Activated naive CD8-positive, alpha-beta T cell treated with anti-CD3 and anti-CD28 coated beads, Interleukin-2, amount 50 U/mL, for 16 hours (primary cell): ENCODE measurements around the gene CCDC201.
"Not testable (repeated sequence)": the region's sequence is repeated elsewhere in the genome, so short reads cannot be mapped to it uniquely, and the experiment has no call there.

Experiments
- DNase-seq: peaks from one replicate; pipeline ENCODE4 v3.0.0-alpha.2; 2020; ENCODE audit warnings: low read depth, low spot score

Gene CCDC201

DNA sequence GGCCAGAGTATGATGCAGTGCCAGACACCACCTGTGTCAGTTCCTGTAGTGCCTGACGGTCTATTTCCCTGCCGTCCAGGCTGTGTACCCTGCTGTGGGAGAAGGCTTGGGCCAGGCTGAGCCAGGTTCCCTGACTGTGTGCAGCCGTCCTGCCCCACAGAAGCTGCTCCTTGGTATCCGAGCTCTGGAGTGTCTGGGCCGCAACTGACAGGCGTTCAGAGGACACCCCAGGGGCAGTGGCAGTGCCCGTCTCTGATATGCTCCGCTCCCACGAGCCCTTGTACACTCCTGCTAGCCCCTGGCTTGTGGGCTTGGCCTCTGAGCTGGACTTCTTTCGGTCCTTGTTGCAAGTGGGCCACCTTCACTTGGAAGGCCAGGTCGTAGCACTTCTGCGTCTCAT, 55.0 kb downstream of the CCDC201 start:
- DNase-seq, result not testable (repeated sequence)

DNA sequence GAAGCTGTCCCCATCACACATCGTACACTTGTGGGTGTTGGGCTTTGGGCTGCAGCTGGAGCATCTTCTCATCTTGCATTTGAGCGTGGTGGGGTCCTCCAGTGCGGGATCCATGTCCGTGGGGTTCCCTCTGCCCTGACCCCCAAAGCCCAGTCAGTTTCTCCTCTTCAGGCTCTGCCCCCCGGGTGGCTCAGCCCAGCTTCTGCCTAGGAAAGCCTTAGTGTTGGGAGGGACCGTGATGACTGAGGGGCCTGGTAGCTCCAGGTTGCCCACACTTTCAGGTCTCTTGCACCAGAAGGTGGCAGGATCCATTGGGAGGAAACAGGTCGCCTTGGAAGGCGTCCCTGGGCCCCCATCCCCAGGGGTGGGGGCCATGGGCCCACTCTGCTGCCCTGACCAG, 55.9 kb downstream of the CCDC201 start:
- DNase-seq, result not testable (repeated sequence)

DNA sequence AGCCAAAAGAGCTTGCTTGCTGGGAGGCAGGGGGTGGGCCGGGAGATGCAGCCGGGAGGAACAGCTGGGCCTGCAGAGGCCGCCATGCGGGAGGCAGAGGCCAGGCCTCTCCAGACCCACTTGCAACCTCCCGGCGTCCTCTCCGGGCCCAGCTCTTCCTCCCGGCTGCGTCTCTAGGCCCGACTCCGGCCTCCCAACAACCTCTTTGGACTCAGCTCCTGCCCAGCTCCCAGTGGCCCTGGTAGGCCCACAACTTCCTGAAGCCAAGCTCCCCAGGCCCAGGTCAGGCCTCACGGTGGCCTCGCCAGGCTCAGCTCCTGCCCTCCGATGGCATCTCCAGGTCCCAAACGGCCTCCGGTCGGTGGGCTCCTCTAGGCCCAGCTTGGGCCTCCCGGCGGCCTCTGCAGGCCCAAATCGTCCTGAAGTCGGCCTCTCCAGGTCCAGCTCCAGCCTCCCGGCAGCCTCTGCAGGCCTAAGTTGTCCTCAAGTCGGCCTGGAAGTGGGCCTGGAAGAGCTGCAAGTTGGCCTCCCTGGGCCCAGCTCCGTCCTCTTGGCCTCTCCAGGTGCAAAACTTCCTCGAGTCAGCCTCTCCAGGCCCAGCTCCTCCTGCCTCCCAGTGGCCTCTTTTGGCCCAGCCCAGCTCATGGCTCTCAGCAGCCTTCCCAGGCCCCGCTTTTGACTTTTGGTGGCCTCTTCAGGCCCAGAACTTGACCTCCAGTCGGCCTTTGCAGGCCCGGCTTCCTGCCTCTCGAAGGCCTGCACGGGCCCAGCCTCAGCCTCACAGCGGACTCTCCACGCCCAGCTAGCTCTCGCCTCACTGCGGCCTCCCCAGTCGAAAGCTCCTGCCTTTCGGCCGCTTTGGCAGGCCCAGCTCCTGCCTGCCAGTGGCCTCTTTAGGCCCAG, 58.4 kb downstream of the CCDC201 start:
- DNase-seq, result not testable (repeated sequence)

DNA sequence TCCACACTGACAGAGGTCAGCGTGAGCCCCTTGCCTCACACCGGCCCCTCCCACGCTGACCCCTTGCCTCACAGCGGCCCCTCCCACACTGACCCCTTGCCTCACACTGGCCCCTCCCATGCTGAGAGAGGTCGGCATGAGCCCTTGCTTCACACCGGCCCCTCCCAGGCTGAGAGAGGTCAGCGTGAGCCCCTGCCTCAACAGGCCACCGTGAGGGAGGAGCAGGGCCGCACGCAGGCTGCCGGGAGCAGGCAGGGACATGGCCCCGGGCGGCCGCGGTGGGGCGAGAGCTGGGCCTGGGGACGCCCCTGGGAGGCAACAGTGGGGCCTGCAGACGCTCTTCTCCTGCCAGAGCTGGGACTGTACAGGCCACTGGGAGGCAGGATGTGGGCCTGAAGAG, 59.1 kb downstream of the CCDC201 start:
- not testable (repeated sequence) for DNase-seq

DNA sequence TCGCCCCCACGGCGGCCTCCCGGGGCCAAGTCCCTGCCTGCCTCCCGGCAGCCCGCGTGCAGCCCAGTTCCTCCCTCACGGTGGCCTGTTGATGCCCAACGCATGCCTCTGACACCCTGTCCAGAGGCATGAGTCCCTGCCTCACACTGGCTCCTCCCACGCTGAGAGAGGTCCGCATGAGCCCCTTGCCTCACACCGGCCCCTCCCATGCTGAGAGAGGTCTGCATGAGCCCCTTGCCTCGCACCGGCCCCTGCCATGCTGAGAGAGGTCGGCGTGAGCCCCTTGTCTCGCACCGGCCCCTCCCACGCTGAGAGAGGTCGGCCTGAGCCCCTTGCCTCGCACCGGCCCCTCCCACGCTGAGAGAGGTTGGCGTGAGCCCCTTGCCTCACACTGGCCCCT, 59.9 kb downstream of the CCDC201 start:
- no peak for DNase-seq

DNA sequence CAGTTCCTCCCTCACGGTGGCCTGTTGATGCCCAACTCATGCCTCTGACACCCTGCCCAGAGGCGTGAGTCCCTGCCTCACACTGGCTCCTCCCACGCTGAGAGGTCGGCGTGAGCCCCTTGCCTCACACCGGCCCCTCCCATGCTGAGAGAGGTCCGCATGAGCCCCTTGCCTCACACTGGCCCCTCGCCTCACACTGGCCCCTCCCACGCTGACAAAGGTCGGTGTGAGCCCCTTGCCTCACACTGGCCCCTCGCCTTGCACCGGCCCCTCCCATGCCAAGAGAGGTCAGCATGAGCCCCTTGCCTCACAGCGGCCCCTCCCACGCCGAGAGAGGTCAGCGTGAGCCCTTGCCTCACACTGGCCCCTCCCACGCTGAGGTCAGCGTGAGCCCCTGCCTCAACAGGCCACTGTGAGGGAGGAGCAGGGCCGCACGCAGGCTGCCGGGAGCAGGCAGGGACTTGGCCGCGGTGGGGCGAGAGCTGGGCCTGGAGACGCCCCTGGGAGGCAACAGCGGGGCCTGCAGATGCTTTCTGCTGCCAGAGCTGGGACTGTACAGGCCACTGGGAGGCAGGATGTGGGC, 61.1 kb downstream of the CCDC201 start:
- DNase-seq, result not testable (repeated sequence)

DNA sequence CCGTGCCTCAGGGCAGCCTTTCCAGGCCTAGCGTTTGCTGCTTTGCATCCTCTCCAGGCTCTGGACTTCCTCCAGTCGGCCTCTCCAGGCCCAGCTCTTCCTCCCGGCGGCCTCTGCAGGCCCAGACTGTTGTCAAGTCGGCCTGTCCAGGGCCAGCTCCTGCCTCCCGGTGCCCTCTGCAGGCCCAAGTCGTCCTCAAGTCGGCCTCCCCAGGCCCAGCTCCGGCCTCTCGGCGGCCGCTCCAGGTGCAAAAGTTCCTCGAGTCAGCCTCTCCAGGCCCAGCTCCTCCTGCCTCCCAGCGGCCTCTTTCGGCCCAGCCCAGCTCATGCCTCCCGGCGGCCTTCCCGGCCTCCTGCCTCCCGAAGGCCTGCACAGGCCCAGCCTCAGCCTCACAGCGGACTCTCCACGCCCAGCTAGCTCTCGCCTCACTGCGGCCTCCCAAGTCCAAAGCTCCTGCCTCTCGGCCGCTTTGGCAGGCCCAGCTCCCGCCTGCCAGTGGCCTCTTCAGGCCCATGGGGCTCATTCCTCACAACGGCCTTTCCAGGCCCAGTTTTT, 62.4 kb downstream of the CCDC201 start:
- DNase-seq, result not testable (repeated sequence)
